ENCODE results near the gene PPCDC.

Gene PPCDC

DNA sequence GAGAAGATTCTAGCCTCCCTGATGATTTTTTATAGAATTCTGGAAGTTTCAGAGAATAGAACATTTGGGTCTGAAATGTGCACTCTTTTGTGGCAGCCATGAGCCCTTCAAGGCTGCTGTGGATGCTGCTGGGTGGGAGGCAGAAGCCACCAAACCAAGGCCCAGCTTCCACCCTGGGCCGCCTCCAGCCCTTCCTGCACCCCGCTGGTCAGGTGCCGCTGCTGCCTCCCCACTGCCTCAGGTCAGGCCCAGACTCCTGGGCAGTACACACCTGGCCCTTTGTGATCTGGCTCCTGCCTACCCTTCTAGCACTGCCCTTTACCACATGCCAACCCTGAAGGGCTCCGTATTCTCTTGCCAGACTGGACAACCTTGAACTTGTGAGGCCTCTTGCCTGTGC lies 28.3 kb downstream of the PPCDC start:
- no peak for DNase-seq (ENCODE audit: low spot score)
- TF ChIP-seq, protein P1, sequence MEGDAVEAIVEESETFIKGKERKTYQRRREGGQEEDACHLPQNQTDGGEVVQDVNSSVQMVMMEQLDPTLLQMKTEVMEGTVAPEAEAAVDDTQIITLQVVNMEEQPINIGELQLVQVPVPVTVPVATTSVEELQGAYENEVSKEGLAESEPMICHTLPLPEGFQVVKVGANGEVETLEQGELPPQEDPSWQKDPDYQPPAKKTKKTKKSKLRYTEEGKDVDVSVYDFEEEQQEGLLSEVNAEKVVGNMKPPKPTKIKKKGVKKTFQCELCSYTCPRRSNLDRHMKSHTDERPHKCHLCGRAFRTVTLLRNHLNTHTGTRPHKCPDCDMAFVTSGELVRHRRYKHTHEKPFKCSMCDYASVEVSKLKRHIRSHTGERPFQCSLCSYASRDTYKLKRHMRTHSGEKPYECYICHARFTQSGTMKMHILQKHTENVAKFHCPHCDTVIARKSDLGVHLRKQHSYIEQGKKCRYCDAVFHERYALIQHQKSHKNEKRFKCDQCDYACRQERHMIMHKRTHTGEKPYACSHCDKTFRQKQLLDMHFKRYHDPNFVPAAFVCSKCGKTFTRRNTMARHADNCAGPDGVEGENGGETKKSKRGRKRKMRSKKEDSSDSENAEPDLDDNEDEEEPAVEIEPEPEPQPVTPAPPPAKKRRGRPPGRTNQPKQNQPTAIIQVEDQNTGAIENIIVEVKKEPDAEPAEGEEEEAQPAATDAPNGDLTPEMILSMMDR (IDR thresholded peaks at IDR 0.05; ENCODE audit: extremely low read depth, missing control alignments), result no peak

DNA sequence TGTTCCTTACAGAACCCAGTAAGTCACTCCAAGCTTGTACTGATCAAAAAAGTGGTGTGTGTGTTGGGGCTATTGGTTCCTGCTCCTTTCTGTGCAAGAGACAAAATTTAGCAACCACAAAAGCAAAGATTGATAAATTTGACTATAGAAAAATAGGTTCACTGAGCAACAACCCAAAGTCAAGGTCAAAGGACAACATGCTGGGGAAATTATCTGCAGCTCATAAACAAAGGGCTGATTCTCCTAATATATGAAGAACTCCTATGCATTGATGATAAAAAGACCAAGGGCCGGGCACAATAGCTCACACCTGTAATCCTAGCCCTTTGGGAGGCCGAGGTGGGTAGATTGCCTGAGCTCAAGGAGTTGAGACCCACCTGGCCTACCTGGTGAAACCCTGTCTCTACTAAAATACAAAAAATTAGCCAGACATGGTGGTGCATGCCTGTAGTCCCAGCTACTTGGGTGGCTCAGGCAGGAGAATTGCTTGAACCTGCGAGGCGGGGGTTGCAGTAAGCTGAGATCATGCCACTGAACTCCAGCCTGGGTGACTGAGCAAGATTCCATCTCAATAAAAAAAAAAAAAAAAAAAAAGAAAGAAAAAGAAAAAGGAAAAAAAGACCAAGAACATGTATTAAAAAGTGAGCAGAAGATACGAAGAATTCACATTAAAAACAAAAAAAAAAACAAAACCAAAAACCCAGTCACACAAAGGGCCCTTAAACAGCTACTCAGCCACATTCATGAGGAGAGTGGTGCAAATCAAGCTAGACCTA lies 29.8 kb downstream of the PPCDC start:
- DNase-seq (ENCODE audit: low spot score), result no peak
- TF ChIP-seq, protein P1 (IDR thresholded peaks at IDR 0.05; ENCODE audit: extremely low read depth, missing control alignments), result no peak

- no peak for DNase-seq (ENCODE audit: low spot score)
- TF ChIP-seq, protein P1 (IDR thresholded peaks at IDR 0.05; ENCODE audit: extremely low read depth, missing control alignments), result no peak
These were observed 30.3 kb downstream of the PPCDC start for GRCh38 chr15:75053748-75054125.

DNA sequence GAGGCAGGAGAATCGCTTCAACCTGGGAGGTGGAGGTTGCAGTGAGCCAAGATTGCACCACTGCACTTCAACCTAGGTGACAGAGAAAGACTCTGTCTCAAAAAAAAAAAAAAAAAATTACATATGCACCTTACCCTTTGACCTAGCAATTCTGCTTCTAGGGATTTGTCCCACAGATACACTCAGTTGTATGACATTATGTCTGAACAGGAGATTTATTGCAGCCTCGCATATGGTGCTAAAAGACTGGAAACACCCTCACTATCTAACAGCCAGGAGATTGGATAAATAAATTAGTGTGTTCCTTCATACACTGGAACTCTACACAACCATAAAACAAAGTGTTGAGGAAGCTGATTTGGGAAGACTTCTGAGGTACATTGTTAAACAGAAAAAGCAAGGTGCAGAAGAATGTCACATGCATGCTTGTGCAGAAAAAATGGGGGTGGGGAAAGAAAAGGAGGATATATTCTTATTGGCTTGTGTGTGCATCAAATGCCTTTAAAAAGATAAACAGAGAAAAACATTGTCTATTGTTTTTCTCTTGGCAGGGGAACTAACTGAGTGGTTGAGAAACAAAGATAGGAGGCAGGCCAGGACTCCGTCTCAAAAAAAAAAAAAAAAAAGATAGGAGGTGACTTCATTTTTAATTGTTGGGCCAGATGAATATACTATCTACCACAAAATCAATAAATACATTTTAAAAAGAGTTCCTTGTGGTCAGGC lies 30.9 kb downstream of the PPCDC start:
- TF ChIP-seq, protein P1 (IDR thresholded peaks at IDR 0.05; ENCODE audit: extremely low read depth, missing control alignments), result no peak
- DNase-seq (ENCODE audit: low spot score), result no peak

- TF ChIP-seq, protein P1 (IDR thresholded peaks at IDR 0.05; ENCODE audit: extremely low read depth, missing control alignments), result no peak
- DNase-seq (ENCODE audit: low spot score), result no peak
These were observed 32.6 kb downstream of the PPCDC start for GRCh38 chr15:75056036-75056435.

DNA sequence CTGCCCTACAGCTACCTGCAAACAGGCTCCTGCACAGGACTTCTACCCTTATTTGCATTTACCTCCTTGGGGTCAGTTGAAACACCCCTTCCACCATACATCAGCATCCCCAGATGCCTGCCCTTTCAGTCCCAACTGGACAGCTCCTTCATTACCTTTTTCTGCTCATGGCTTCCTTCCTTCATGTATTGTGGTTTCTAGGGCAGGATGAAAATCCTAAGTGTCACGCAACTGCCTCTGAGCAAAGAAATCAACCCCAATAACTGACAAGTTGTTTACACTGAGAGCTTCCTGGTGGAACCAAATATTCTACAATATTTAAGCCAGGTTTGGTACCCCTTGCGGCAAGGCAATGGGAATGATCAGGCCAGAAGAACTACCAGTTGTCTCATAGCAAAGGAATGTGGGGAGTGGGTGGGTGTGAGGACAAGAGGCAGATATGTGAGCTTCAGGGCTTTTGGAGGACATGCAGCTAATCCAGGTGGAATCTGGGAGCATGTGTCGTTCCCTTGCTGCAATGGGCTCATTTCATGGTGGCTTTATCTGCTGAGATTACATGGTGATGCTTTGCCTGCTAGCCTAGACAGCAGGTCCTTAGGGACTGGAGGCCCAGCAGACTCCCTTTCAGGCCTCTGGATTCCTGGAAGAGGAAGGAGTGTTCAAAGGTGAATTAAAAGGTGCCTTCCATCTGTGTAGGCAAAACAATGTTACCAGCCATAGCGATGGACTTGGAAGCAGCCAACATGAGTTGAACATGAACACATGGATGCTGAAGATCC lies 34.9 kb downstream of the PPCDC start:
- DNase-seq (ENCODE audit: low spot score), result no peak
- TF ChIP-seq, protein P1 (IDR thresholded peaks at IDR 0.05; ENCODE audit: extremely low read depth, missing control alignments), result no peak

GRCh38 chr15:75059607-75060006 lies 36.2 kb downstream of the PPCDC start:
- no peak for DNase-seq (ENCODE audit: low spot score)
- TF ChIP-seq, protein P1 (IDR thresholded peaks at IDR 0.05; ENCODE audit: extremely low read depth, missing control alignments), result no peak

All from GM20000 (cell line).